Nephron (organoid): ENCODE data around the gene HTD2.
"Not testable (repeated sequence)": the region's sequence is repeated elsewhere in the genome, so short reads cannot be mapped to it uniquely, and the experiment has no call there.

ENCODE experiments used
- H3K27ac Mint-ChIP-seq, 3 experiments: 2 replicates each; pipeline ENCODE4 v1.8.0; 2020; ENCODE audit warnings: mixed read lengths in 3 of 3, mild to moderate bottlenecking in 2 of 3, moderate library complexity in 1 of 3
- H3K27me3 Mint-ChIP-seq: 2 replicates; pipeline ENCODE4 v1.8.0; 2021; ENCODE audit warnings: low read depth, mild to moderate bottlenecking, moderate library complexity, mixed read lengths
- H3K36me3 Mint-ChIP-seq: 2 replicates; pipeline ENCODE4 v1.8.0; 2020; ENCODE audit warnings: low read depth, mixed read lengths
- H3K4me1 Mint-ChIP-seq: 2 replicates; pipeline ENCODE4 v1.8.0; 2020; ENCODE audit warnings: mixed read lengths
- H3K4me3 Mint-ChIP-seq, 3 experiments: 2 replicates each; pipeline ENCODE4 v1.8.0; 2020; ENCODE audit warnings: mild to moderate bottlenecking in 3 of 3, mixed read lengths in 3 of 3, moderate library complexity in 2 of 3
- H3K9me3 Mint-ChIP-seq: 2 replicates; pipeline ENCODE4 v1.8.0; 2020; ENCODE audit warnings: mixed read lengths
- CTCF ChIP-seq, 3 experiments: fragments of 200-600 bp; sonication (generic); IDR thresholded peaks; one replicate each; pipeline ENCODE4 v1.5.0; 2021; ENCODE audit warnings: antibody characterized with exemption in 3 of 3; ENCODE audit not compliant: unreplicated experiment in 3 of 3

The HTD2 gene

GRCh38 chr3:58334013-58334321, 27.6 kb downstream of the HTD2 start:
- Mint-ChIP-seq H3K36me3 (peaks cover 2% of the 10 kb centered on the region), H3K27me3 (peaks cover 6% of the 10 kb centered on the region), H3K27ac (peak overlapping the region; percentile 24 to 90 (median 76)), H3K9me3 (no peaks in the 10 kb centered on the region), H3K4me1 (peaks cover 38% of the 10 kb centered on the region), H3K4me3 (peak overlapping the region; percentile 96 to 100 (median 97))
- TF ChIP-seq CTCF (IDR thresholded peaks at IDR 0.05; ENCODE audit: unreplicated experiment in 3 of 3): no peak

- no peak for TF ChIP-seq CTCF (IDR thresholded peaks at IDR 0.05; ENCODE audit: unreplicated experiment in 3 of 3)
- Mint-ChIP-seq H3K4me3 (peak overlapping the region; percentile 96 to 100 (median 97)), H3K4me1 (peaks cover 38% of the 10 kb centered on the region), H3K27me3 (peaks cover 6% of the 10 kb centered on the region), H3K9me3 (no peaks in the 10 kb centered on the region), H3K27ac (no peak overlapping the region), H3K36me3 (peaks cover 5% of the 10 kb centered on the region)
Observed at GRCh38 chr3:58334506-58334884, 28.2 kb downstream of the HTD2 start.

DNA sequence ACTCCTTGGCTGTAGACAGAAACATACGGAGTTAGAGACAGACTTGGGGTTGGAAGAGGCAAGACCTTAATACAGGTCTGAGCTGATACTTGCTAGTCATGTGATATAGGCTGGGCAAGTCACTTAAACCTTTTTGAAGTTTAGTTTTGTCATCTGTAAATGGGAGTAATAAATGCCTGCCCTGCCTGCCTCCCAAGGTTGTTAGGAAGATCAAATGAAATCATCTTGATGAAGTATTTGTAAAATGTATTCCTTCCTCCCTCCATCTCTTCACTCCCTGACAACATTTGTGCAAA, 29.3 kb downstream of the HTD2 start:
- peak overlapping the region; percentile 46 to 53 (median 47) for H3K4me3 Mint-ChIP-seq
- H3K27ac Mint-ChIP-seq: peak overlapping the region in 2 of 3 experiments; percentile 6 to 31
- peaks cover 6% of the 10 kb centered on the region for H3K27me3 Mint-ChIP-seq
- peaks cover 35% of the 10 kb centered on the region for H3K4me1 Mint-ChIP-seq
- no peak for TF ChIP-seq CTCF (IDR thresholded peaks at IDR 0.05; ENCODE audit: unreplicated experiment in 3 of 3)
- no peaks in the 10 kb centered on the region for H3K9me3 Mint-ChIP-seq
- peaks cover 5% of the 10 kb centered on the region for H3K36me3 Mint-ChIP-seq

GRCh38 chr3:58336135-58336882, 30.0 kb downstream of the HTD2 start:
- Mint-ChIP-seq H3K36me3 (peaks cover 8% of the 10 kb centered on the region), H3K27ac (no peak overlapping the region), H3K9me3 (no peaks in the 10 kb centered on the region), H3K4me3 (no peak overlapping the region), H3K27me3 (peaks cover 6% of the 10 kb centered on the region), H3K4me1 (peaks cover 29% of the 10 kb centered on the region)
- TF ChIP-seq CTCF (IDR thresholded peaks at IDR 0.05; ENCODE audit: unreplicated experiment in 3 of 3): no peak

- Mint-ChIP-seq H3K4me3 (no peak overlapping the region), H3K27ac (no peak overlapping the region), H3K36me3 (peaks cover 8% of the 10 kb centered on the region), H3K9me3 (no peaks in the 10 kb centered on the region), H3K4me1 (peaks cover 25% of the 10 kb centered on the region), H3K27me3 (peaks cover 3% of the 10 kb centered on the region)
- no peak for TF ChIP-seq CTCF (IDR thresholded peaks at IDR 0.05; ENCODE audit: unreplicated experiment in 3 of 3)
Observed at GRCh38 chr3:58337190-58337589, 30.9 kb downstream of the HTD2 start.

- not testable (repeated sequence) for H3K36me3 Mint-ChIP-seq, H3K4me3 Mint-ChIP-seq, H3K27ac Mint-ChIP-seq, H3K9me3 Mint-ChIP-seq, H3K27me3 Mint-ChIP-seq
- H3K4me1 Mint-ChIP-seq: peaks cover 15% of the 10 kb centered on the region
Observed at GRCh38 chr3:58339146-58339545, 32.8 kb downstream of the HTD2 start.
